Astrocyte of the hippocampus (primary cell): ENCODE data around the gene SCEL.
"Not testable (repeated sequence)": the region's sequence is repeated elsewhere in the genome, so short reads cannot be mapped to it uniquely, and the experiment has no call there.

ENCODE experiments used
- DNase-seq: peaks from one replicate; pipeline ENCODE4 v3.0.0; 2011; ENCODE audit warnings: low read depth, low spot score

Gene SCEL

GRCh38 chr13:77660841-77661250 lies 125.3 kb downstream of the SCEL start:
- no peak for DNase-seq

- DNase-seq = not testable (repeated sequence)
These were observed 126.8 kb downstream of the SCEL start for GRCh38 chr13:77662301-77662700.

GRCh38 chr13:77662831-77663230 lies 127.3 kb downstream of the SCEL start:
- DNase-seq = not testable (repeated sequence)

GRCh38 chr13:77674852-77675251 lies 139.3 kb downstream of the SCEL start:
- DNase-seq = no peak

GRCh38 chr13:77678691-77679235 lies 143.3 kb downstream of the SCEL start:
- no peak for DNase-seq

- no peak for DNase-seq
These were observed 152.3 kb downstream of the SCEL start for GRCh38 chr13:77687799-77688198.

- DNase-seq = no peak
These were observed 156.4 kb downstream of the SCEL start for GRCh38 chr13:77691871-77692270.

GRCh38 chr13:77692746-77693448 lies 157.4 kb downstream of the SCEL start:
- peak; percentile 68 for DNase-seq

- DNase-seq = no peak
These were observed 158.0 kb downstream of the SCEL start for GRCh38 chr13:77693449-77693940.
